ENCODE results near the gene CDKAL1. TPM values are rescaled to one million over a fixed set of nuclear protein-coding genes. Genes with fewer than 3 reads are reported as not detected.

Gene CDKAL1
- total RNA-seq, 2 donors from 2014 or later = 23.5 to 26.4 TPM

DNA sequence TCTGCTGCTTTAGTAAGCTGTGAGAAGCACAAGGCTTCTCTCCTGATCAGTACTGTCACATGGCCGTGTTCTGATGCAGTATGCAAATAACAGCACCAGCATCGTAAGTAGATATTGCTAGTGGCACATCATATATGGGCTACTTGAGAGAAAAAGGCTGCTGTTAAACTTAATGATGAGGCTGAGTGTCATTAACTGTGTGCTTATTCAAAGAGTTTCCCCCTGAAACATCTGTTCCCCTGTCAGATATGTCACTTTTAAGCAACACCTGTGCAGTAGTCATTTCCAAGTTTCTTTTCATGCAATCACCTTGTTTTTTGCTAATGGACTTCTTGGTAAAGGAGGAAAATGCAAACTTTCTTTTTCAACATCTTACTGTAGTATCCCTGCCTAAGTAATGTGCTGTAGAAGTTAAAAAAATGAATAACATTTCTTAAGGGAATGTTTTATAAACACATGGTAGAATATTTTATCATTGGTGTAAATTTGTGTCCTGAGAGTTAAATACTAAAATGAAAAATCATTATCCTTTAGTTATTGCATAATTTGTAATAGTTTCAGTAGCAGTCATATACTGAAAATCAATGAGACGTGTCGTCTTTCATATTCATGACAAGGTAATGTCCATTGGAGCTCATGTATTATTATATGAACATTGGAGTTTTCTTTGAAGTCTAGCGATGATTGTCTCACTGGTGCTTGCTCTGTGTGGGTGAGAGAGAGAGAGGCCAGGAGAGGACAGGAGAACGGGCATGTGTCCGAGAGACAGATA lies 366.3 kb downstream of the CDKAL1 start:
- H3K27ac Mint-ChIP-seq = no peak overlapping the region
- no peak overlapping the region for H3K4me3 ChIP-seq (ENCODE audit: low read length)
- 94 to 100% methylated on average over 7 of the region's 7 CpGs for WGBS, 2 experiments (ENCODE audit: insufficient coverage in 1 of 2, insufficient read length in 1 of 2)
- no peaks in the 10 kb centered on the region for H3K9me3 Mint-ChIP-seq
- H3K36me3 ChIP-seq (ENCODE audit: control insufficient read depth, insufficient read depth, low read length) = no peaks in the 10 kb centered on the region
- TF ChIP-seq, protein P1, sequence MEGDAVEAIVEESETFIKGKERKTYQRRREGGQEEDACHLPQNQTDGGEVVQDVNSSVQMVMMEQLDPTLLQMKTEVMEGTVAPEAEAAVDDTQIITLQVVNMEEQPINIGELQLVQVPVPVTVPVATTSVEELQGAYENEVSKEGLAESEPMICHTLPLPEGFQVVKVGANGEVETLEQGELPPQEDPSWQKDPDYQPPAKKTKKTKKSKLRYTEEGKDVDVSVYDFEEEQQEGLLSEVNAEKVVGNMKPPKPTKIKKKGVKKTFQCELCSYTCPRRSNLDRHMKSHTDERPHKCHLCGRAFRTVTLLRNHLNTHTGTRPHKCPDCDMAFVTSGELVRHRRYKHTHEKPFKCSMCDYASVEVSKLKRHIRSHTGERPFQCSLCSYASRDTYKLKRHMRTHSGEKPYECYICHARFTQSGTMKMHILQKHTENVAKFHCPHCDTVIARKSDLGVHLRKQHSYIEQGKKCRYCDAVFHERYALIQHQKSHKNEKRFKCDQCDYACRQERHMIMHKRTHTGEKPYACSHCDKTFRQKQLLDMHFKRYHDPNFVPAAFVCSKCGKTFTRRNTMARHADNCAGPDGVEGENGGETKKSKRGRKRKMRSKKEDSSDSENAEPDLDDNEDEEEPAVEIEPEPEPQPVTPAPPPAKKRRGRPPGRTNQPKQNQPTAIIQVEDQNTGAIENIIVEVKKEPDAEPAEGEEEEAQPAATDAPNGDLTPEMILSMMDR (conservative IDR thresholded peaks at IDR 0.05) = no peak
- H3K27me3 ChIP-seq (ENCODE audit: control insufficient read depth, insufficient read depth, low read length, poor library complexity, severe bottlenecking) = no peaks in the 10 kb centered on the region
- peaks cover 9% of the 10 kb centered on the region for H3K9me3 ChIP-seq (ENCODE audit: control insufficient read depth, low read length)
- no peaks in the 10 kb centered on the region for H3K4me1 ChIP-seq (ENCODE audit: control insufficient read depth, insufficient read depth, low read length)
- H3K4me1 Mint-ChIP-seq = no peaks in the 10 kb centered on the region
- H3K27me3 Mint-ChIP-seq (ENCODE audit: insufficient read depth) = no peaks in the 10 kb centered on the region
- H3K36me3 Mint-ChIP-seq (ENCODE audit: low read depth) = peaks cover 3% of the 10 kb centered on the region
- no peak overlapping the region for H3K4me3 Mint-ChIP-seq
- no peak overlapping the region for H3K9ac ChIP-seq (ENCODE audit: extremely low read depth, low read length, poor library complexity, severe bottlenecking)
- no peak overlapping the region for H3K27ac ChIP-seq (ENCODE audit: low read depth, low read length)
- no peak for DNase-seq

DNA sequence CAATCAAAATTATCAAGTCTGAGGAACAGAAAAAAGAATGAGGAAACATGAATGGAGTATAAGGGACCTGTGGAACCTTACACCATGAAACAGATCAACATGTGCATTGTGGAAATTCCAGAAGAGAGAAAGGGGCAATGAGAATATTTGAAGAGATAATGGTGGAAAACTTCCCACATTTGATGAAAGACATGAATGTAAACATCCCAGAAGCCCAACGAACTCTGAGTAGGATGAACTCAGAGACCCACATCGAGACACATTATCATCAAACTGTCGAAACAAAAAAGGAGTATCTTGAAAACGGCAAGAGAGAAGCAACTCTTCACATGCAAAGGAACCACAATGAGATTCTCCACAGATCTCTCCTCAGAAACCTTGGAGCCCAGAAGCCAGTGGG lies 371.1 kb downstream of the CDKAL1 start:
- TF ChIP-seq, protein P1 (conservative IDR thresholded peaks at IDR 0.05) = no peak
- no peaks in the 10 kb centered on the region for H3K27me3 Mint-ChIP-seq (ENCODE audit: insufficient read depth)
- 82 to 89% methylated on average over 3 to 4 of the region's 4 CpGs for WGBS, 2 experiments (ENCODE audit: insufficient coverage in 1 of 2, insufficient read length in 1 of 2)
- no peaks in the 10 kb centered on the region for H3K36me3 Mint-ChIP-seq (ENCODE audit: low read depth)
- no peaks in the 10 kb centered on the region for H3K36me3 ChIP-seq (ENCODE audit: control insufficient read depth, insufficient read depth, low read length)
- no peaks in the 10 kb centered on the region for H3K4me1 Mint-ChIP-seq
- H3K27ac Mint-ChIP-seq = no peak overlapping the region
- no peaks in the 10 kb centered on the region for H3K9me3 Mint-ChIP-seq
- H3K4me1 ChIP-seq (ENCODE audit: control insufficient read depth, insufficient read depth, low read length) = no peaks in the 10 kb centered on the region
- DNase-seq = no peak
- H3K9me3 ChIP-seq (ENCODE audit: control insufficient read depth, low read length) = peaks cover 13% of the 10 kb centered on the region
- H3K27me3 ChIP-seq (ENCODE audit: control insufficient read depth, insufficient read depth, low read length, poor library complexity, severe bottlenecking) = no peaks in the 10 kb centered on the region
- H3K4me3 Mint-ChIP-seq = no peak overlapping the region
- no peak overlapping the region for H3K27ac ChIP-seq (ENCODE audit: low read depth, low read length)
- no peak overlapping the region for H3K4me3 ChIP-seq (ENCODE audit: low read length)
- no peak overlapping the region for H3K9ac ChIP-seq (ENCODE audit: extremely low read depth, low read length, poor library complexity, severe bottlenecking)

DNA sequence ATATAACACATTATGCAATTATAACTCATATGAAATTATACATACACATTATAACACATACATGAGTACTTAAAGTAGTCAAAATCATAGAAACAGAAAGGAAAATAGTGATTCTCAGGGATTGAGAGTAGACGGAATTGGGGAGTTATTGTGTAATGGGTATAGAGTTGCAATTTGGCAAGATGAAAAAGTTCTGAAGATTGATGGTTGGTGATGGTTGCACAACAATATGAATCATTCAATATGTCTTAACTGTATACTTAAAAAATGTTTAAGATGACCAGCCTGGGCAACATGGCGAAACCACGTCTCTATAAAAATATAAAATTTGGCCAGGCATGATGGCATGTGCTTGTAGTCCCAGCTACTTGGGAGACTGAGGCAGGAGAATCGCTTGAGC lies 372.7 kb downstream of the CDKAL1 start:
- TF ChIP-seq, protein P1 (conservative IDR thresholded peaks at IDR 0.05) = no peak
- WGBS, 2 experiments (ENCODE audit: insufficient coverage in 1 of 2, insufficient read length in 1 of 2) = 89 to 97% methylated on average over 4 of the region's 4 CpGs
- no peaks in the 10 kb centered on the region for H3K36me3 Mint-ChIP-seq (ENCODE audit: low read depth)

More for the DNA sequence above, 372.7 kb downstream of the CDKAL1 start:
- Histone ChIP-seq H3K27ac (ENCODE audit: low read depth, low read length) (no peak overlapping the region), H3K4me3 (ENCODE audit: low read length) (no peak overlapping the region), H3K9me3 (ENCODE audit: control insufficient read depth, low read length) (peaks cover 13% of the 10 kb centered on the region), H3K27me3 (ENCODE audit: control insufficient read depth, insufficient read depth, low read length, poor library complexity, severe bottlenecking) (no peaks in the 10 kb centered on the region), H3K4me1 (ENCODE audit: control insufficient read depth, insufficient read depth, low read length) (no peaks in the 10 kb centered on the region), H3K9ac (ENCODE audit: extremely low read depth, low read length, poor library complexity, severe bottlenecking) (no peak overlapping the region), H3K36me3 (ENCODE audit: control insufficient read depth, insufficient read depth, low read length) (no peaks in the 10 kb centered on the region)
- Mint-ChIP-seq H3K9me3 (no peaks in the 10 kb centered on the region), H3K4me1 (no peaks in the 10 kb centered on the region), H3K27me3 (ENCODE audit: insufficient read depth) (no peaks in the 10 kb centered on the region), H3K4me3 (no peak overlapping the region), H3K27ac (no peak overlapping the region)
- DNase-seq = no peak

Measured in endodermal cell (in vitro differentiated cells).